Fibroblast of the aortic adventitia (primary cell): ENCODE data around the gene MYL3. TPM values are rescaled to one million over a fixed set of nuclear protein-coding genes. Genes with fewer than 3 reads are reported as not detected.

Experiments used
- DNase-seq: peaks from one replicate; pipeline ENCODE4 v3.0.0-alpha.2; 2010; ENCODE audit warnings: low read depth
- H3K4me3 ChIP-seq: 2 replicates; pipeline ENCODE4 v1.5.1; 2011; ENCODE audit warnings: low read depth, mild to moderate bottlenecking, control low read depth, low read length, moderate library complexity
- total RNA-seq: library from RNA; depleted of rRNA; stranded (reverse); fragments of >200 nt; gene quantifications from 2 replicates; pipeline ENCODE4 v1.2.3, GENCODE V29; 2012; ENCODE audit warnings: low replicate concordance
- TF ChIP-seq, protein P1 (sequence below): IDR thresholded peaks from 2 replicates; pipeline ENCODE4 v1.5.1; 2011; ENCODE audit warnings: mild to moderate bottlenecking, low read length, control low read depth, inconsistent platforms; ENCODE audit not compliant: insufficient read depth

MYL3 gene
- total RNA-seq, 1 donor = not detected

GRCh38 chr3:46865546-46865945 is 2.3 kb upstream of the MYL3 start:
- no peak for DNase-seq

DNA sequence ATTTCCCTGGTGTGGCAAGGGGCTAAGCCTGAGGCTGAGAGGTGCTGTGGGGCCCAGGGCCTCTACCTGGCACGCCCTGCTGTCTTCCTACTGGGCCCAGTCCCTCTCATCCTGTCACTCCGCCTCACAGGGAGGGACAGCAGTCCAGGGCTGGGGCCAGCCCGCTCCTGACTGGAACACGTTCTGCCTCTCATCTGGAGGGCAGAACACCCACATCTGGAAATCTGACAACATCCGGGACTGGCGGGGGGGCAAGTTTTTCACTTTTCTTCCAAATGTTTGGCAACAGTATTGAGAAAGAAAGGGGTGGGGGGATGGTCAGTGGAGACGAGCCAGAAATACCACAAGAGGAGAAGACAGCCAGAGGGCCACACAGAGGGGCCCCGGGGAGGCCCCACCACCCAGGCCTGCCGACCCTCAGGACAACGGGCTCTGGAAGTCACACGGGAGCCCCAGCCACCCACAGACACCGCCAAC is 1.8 kb upstream of the MYL3 start:
- TF ChIP-seq, protein P1, sequence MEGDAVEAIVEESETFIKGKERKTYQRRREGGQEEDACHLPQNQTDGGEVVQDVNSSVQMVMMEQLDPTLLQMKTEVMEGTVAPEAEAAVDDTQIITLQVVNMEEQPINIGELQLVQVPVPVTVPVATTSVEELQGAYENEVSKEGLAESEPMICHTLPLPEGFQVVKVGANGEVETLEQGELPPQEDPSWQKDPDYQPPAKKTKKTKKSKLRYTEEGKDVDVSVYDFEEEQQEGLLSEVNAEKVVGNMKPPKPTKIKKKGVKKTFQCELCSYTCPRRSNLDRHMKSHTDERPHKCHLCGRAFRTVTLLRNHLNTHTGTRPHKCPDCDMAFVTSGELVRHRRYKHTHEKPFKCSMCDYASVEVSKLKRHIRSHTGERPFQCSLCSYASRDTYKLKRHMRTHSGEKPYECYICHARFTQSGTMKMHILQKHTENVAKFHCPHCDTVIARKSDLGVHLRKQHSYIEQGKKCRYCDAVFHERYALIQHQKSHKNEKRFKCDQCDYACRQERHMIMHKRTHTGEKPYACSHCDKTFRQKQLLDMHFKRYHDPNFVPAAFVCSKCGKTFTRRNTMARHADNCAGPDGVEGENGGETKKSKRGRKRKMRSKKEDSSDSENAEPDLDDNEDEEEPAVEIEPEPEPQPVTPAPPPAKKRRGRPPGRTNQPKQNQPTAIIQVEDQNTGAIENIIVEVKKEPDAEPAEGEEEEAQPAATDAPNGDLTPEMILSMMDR = no peak
- no peak overlapping the region for H3K4me3 ChIP-seq
- peak; percentile 26 for DNase-seq

More at GRCh38 chr3:46865546-46865945, 2.3 kb upstream of the MYL3 start:
- TF ChIP-seq, protein P1 = no peak
- H3K4me3 ChIP-seq = no peak overlapping the region

DNA sequence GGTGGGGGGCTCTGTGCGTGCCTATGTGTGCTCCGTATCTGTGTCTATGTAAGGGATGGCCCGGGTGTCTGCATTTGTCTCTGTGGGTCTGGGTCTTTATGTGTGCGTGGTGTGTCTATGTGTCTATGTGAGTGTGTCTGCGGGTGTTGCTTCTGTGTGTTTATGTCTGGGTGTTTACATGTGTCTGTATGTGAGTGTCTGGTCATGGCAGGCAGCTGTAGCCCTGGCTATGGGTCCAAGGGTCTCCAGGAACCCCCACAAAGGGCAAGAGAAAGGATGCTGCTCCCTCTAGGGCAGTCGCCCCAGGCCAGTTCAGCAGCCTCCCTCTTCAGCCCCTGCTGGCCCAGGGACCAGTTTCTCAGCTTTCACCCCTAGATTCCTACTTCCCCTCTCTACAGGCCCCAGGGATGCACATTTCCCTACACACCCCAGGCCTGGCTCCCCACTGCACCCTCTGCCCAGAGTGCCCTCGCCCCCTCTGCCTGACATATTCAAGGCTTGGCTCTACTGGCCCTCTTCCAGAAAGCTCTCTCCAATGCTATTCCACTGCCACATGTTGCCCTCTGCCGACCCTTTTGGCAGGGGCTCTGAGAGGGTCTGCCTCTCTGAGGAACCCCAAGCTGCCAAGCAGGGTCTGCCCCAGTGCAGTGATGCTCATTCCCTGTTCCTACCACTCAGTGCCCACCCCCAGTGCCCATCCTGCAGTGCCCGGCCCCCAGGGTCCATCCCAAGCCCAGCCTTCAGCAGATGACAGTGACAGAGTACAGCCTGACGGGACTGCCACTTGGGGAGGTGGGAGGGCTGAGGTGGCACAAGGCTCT is 1.0 kb upstream of the MYL3 start:
- no peak for DNase-seq
- no peak overlapping the region for H3K4me3 ChIP-seq
- TF ChIP-seq, protein P1 = no peak

- no peak overlapping the region for H3K4me3 ChIP-seq
- no peak for DNase-seq
- TF ChIP-seq, protein P1 = no peak
These were observed 747 bp downstream of the MYL3 start for GRCh38 chr3:46862369-46863025.

DNA sequence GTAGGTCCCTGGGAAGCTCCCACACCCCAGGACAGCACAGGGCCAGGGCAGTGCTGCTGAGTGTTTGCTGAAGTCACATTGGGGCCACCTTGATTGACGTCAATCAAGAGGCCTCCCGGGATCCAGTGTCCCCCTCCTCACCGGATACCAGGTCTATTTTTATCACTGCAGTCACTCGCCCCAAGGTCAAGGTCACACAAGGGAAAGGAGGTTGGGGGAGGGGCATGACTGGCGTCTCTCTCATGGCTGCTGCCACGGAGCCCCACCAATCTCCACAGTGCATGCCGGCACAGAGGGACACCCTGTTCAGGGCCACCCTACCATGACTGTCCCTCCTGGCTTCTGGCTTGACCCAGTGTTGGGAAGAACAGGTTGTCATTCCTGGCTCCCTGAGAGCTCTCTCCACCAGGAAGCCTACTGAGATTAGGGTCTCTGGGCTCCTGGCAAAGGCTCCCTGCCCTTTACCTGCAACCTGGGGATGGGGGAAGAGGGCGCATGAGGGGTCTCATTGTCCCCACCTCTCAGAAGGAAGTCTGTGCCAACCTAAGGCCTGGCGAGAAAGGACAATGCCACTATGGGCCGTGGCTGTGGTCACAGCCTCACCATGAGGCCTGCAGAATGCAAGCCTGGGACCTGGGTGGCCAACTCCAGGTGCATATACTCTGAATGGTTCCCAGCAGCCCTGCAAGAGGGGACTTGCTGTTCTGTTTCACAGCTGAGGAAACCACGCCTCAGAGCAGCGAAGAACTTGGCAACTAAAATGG is 1.5 kb downstream of the MYL3 start:
- no peak for DNase-seq
- TF ChIP-seq, protein P1 = no peak
- H3K4me3 ChIP-seq = no peak overlapping the region

GRCh38 chr3:46860810-46861604 is 2.2 kb downstream of the MYL3 start:
- TF ChIP-seq, protein P1 = no peak
- no peak for DNase-seq
- H3K4me3 ChIP-seq = no peak overlapping the region
